SH-SY5Y (cell line): ENCODE results near the gene HSD17B13.

Experiments
- GATA2 ChIP-seq: IDR thresholded peaks from 2 replicates; pipeline ENCODE4 v1.6.1; 2011; ENCODE audit warnings: mild to moderate bottlenecking, low read depth, low read length
- GATA3 ChIP-seq: IDR thresholded peaks from 2 replicates; pipeline ENCODE4 v1.6.1; 2011; ENCODE audit warnings: low read depth, mild to moderate bottlenecking, low read length, moderate library complexity

- TF ChIP-seq GATA3 = no peak
- TF ChIP-seq GATA2 = no peak
Measured at GRCh38 chr4:87270825-87271224, 51.9 kb downstream of the HSD17B13 start.
